WTC11 (cell line): ENCODE data around the gene NRF1. TPM values are rescaled to one million over a fixed set of nuclear protein-coding genes. Genes with fewer than 3 reads are reported as not detected.

Source experiments
- ATAC-seq: fragments of 200-7000 bp; cut with Tn5 transposase; 2 replicates; pipeline ENCODE4 v1.10.0; 2021; ENCODE audit warnings: mild to moderate bottlenecking, moderate library complexity
- CTCF ChIA-PET: fragments of 300-600 bp; sonication (Branson Sonifier 250); formaldehyde crosslinking; loops from one replicate; lab custom pipeline; 2021; ENCODE audit warnings: antibody characterized with exemption; lab: Charles Lee
- POLR2A ChIA-PET: fragments of 350-600 bp; sonication (Branson Sonifier 250); formaldehyde crosslinking; loops from one replicate; lab custom pipeline; 2021; ENCODE audit warnings: antibody characterized with exemption; lab: Charles Lee
- DNase-seq: peaks from one replicate; pipeline ENCODE4 v3.0.0; 2021; ENCODE audit warnings: low spot score
- H3K27ac Mint-ChIP-seq: 2 replicates; pipeline ENCODE4 v1.8.0; 2021; ENCODE audit warnings: mixed read lengths
- H3K27me3 Mint-ChIP-seq: 2 replicates; pipeline ENCODE4 v1.8.0; 2021; ENCODE audit warnings: low read depth, mild to moderate bottlenecking, moderate library complexity, mixed read lengths
- H3K36me3 Mint-ChIP-seq: 2 replicates; pipeline ENCODE4 v1.8.0; 2021; ENCODE audit warnings: mixed read lengths
- H3K4me1 Mint-ChIP-seq: 2 replicates; pipeline ENCODE4 v1.8.0; 2022; ENCODE audit warnings: mixed read lengths
- H3K4me3 Mint-ChIP-seq: 2 replicates; pipeline ENCODE4 v1.8.0; 2021; ENCODE audit warnings: mild to moderate bottlenecking, moderate library complexity, mixed read lengths
- H3K9me3 Mint-ChIP-seq: 2 replicates; pipeline ENCODE4 v1.8.0; 2021; ENCODE audit warnings: mixed read lengths
- ATF1 ChIP-seq: sonication (generic); formaldehyde crosslinking; IDR thresholded peaks from 2 replicates; pipeline ENCODE4 v1.8.1; 2023; ENCODE audit warnings: mild to moderate bottlenecking, moderate library complexity, missing genetic modification reagents
- ERG ChIP-seq: fragments of 250-450 bp; sonication (Bioruptor Pico); IDR thresholded peaks from 2 replicates; pipeline ENCODE4 v1.8.0; 2021; ENCODE audit warnings: mild to moderate bottlenecking
- JAZF1 ChIP-seq: fragments of 250-450 bp; sonication (Bioruptor Pico); IDR thresholded peaks from 2 replicates; pipeline ENCODE4 v1.9.0; 2021; ENCODE audit warnings: moderate library complexity, mild to moderate bottlenecking, inconsistent platforms
- NFYB ChIP-seq: sonication (generic); formaldehyde crosslinking; conservative IDR thresholded peaks from 2 replicates; pipeline ENCODE4 v1.8.0; 2022; ENCODE audit warnings: low read depth, missing genetic modification reagents
- PRRX2 ChIP-seq: fragments of 250-450 bp; sonication (Bioruptor Pico); IDR thresholded peaks from 2 replicates; pipeline ENCODE4 v1.8.0; 2021; ENCODE audit warnings: mild to moderate bottlenecking
- SMAD3 ChIP-seq: sonication (generic); formaldehyde crosslinking; IDR thresholded peaks from 2 replicates; pipeline ENCODE4 v1.8.0; 2022; ENCODE audit warnings: missing genetic modification reagents, mild to moderate bottlenecking, borderline replicate concordance
- SMAD4 ChIP-seq: sonication (generic); formaldehyde crosslinking; IDR thresholded peaks from 2 replicates; pipeline ENCODE4 v1.8.0; 2022; ENCODE audit warnings: mild to moderate bottlenecking, missing genetic modification reagents
- ZBTB43 ChIP-seq: sonication (generic); formaldehyde crosslinking; IDR thresholded peaks from 2 replicates; pipeline ENCODE4 v1.8.1; 2023; ENCODE audit warnings: mild to moderate bottlenecking, missing genetic modification reagents
- ZNF263 ChIP-seq: sonication (generic); formaldehyde crosslinking; IDR thresholded peaks from 2 replicates; pipeline ENCODE4 v1.8.1; 2022; ENCODE audit warnings: low read depth, mild to moderate bottlenecking, moderate library complexity, missing genetic modification reagents
- ZNF416 ChIP-seq: fragments of 250-450 bp; sonication (Bioruptor Pico); IDR thresholded peaks from 2 replicates; pipeline ENCODE4 v1.9.0; 2021; ENCODE audit warnings: mild to moderate bottlenecking, inconsistent platforms
- ZNF512 ChIP-seq: sonication (generic); formaldehyde crosslinking; IDR thresholded peaks from 2 replicates; pipeline ENCODE4 v1.8.1; 2022; ENCODE audit warnings: missing genetic modification reagents, borderline replicate concordance
- ZNF532 ChIP-seq: fragments of 250-450 bp; sonication (Bioruptor Pico); IDR thresholded peaks from 2 replicates; pipeline ENCODE4 v1.9.0; 2021; ENCODE audit warnings: mild to moderate bottlenecking, borderline replicate concordance
- ZNF671 ChIP-seq: fragments of 250-450 bp; sonication (Bioruptor Pico); IDR thresholded peaks from 2 replicates; pipeline ENCODE4 v1.8.0; 2021; ENCODE audit warnings: mild to moderate bottlenecking
- total RNA-seq: library from RNA; stranded (reverse); gene quantifications from 3 replicates; pipeline ENCODE4 v1.2.3, GENCODE V29; 2021
- TF ChIP-seq, protein P1 (sequence below): sonication (generic); formaldehyde crosslinking; IDR thresholded peaks from 2 replicates; pipeline ENCODE4 v1.8.0; 2023; ENCODE audit warnings: missing genetic modification reagents
- TF ChIP-seq, protein P2 (sequence below): sonication (generic); formaldehyde crosslinking; IDR thresholded peaks from 2 replicates; pipeline ENCODE4 v1.8.1; 2023; ENCODE audit warnings: mild to moderate bottlenecking, missing genetic modification reagents
- TF ChIP-seq, protein P3 (sequence below): fragments of 250-450 bp; sonication (Bioruptor Pico); conservative IDR thresholded peaks from 2 replicates; pipeline ENCODE4 v1.9.0; 2021; ENCODE audit warnings: mild to moderate bottlenecking

NRF1 gene
- total RNA-seq, 1 experiment from 2014 or later = 16.4 TPM

DNA sequence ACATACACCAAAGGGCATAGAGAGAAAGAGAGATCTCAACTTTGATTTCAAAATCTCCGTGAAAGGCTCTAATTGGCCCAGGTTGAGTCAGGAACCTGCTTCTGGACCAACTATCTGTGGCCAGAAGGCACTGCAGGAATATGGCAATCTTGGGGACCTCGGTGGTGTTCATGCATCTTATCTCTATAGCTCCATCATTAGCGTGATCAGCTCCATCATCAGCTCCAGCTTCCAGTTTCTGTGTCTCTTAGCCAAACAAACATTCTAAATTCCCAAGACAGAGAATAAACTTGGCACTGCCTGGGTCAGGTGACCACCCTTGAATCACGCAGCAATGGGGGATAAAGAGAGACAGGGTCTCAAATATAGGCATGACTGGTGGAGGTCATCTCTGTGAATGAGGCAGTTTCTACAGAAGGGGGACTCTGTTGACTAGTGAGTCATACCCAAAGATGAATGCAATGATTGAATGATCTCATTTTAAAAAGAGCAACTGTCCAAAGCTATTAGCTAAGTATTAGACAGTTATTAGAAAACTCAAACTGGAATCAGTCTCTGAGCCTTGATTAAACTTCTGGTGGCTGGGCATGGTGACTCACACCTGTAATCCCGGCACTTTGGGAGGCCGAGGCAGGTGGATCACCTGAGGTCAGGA lies 5.4 kb upstream of the NRF1 start (continued):
- TF ChIP-seq ZNF532 (CRISPR knock-in tag) (no peak), SMAD4 (CRISPR knock-in tag) (no peak), ZNF416 (CRISPR knock-in tag) (no peak), SMAD3 (no peak), ZBTB43 (CRISPR knock-in tag) (no peak), ZNF671 (CRISPR knock-in tag) (no peak), JAZF1 (CRISPR knock-in tag) (no peak), PRRX2 (no peak)
- TF ChIP-seq, protein P1, sequence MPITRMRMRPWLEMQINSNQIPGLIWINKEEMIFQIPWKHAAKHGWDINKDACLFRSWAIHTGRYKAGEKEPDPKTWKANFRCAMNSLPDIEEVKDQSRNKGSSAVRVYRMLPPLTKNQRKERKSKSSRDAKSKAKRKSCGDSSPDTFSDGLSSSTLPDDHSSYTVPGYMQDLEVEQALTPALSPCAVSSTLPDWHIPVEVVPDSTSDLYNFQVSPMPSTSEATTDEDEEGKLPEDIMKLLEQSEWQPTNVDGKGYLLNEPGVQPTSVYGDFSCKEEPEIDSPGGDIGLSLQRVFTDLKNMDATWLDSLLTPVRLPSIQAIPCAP (CRISPR knock-in tag) = no peak
- TF ChIP-seq, protein P2, sequence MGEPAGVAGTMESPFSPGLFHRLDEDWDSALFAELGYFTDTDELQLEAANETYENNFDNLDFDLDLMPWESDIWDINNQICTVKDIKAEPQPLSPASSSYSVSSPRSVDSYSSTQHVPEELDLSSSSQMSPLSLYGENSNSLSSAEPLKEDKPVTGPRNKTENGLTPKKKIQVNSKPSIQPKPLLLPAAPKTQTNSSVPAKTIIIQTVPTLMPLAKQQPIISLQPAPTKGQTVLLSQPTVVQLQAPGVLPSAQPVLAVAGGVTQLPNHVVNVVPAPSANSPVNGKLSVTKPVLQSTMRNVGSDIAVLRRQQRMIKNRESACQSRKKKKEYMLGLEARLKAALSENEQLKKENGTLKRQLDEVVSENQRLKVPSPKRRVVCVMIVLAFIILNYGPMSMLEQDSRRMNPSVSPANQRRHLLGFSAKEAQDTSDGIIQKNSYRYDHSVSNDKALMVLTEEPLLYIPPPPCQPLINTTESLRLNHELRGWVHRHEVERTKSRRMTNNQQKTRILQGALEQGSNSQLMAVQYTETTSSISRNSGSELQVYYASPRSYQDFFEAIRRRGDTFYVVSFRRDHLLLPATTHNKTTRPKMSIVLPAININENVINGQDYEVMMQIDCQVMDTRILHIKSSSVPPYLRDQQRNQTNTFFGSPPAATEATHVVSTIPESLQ (CRISPR knock-in tag) = no peak

DNA sequence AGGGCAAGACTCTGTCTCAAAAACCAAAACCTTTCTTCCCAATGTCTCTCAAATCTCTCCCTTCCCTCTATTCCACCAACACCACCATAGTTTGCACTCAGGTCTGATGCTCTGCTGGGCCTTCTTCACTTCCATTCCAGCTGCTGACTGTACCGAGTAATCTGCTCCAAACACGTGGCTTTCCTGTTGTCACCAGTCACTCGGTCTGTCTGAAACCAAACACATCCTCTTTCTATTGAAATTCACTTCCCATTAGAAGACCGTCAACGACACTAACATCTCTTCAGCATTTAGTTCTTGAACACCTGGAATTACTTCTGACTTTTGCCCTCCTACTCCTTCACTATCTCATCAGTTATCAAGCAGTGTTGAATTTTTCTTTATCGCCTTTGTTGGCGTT lies 4.7 kb upstream of the NRF1 start:
- no peaks in the 10 kb centered on the region for H3K9me3 Mint-ChIP-seq
- H3K36me3 Mint-ChIP-seq = peaks cover 17% of the 10 kb centered on the region
- H3K27me3 Mint-ChIP-seq = no peaks in the 10 kb centered on the region; the same call in 1 of the 2 replicates
- no peak for ATAC-seq
- no peak overlapping the region for H3K4me3 Mint-ChIP-seq
- POLR2A ChIA-PET = no interaction called here
- CTCF ChIA-PET = interaction anchor here (1.2 to 1.8 kb wide), 9 partner anchors 10 to 323 kb away, joined by 3 to 21 read pairs (median 7); no protein-coding TSS in a partner anchor
- no peak for DNase-seq
- peak overlapping the region; percentile 1; the same call in 1 of the 2 replicates for H3K27ac Mint-ChIP-seq
- H3K4me1 Mint-ChIP-seq = peaks cover 6% of the 10 kb centered on the region
- no peak for TF ChIP-seq ATF1 (CRISPR knock-in tag)
- TF ChIP-seq PRRX2 = no peak
- TF ChIP-seq, protein P3, sequence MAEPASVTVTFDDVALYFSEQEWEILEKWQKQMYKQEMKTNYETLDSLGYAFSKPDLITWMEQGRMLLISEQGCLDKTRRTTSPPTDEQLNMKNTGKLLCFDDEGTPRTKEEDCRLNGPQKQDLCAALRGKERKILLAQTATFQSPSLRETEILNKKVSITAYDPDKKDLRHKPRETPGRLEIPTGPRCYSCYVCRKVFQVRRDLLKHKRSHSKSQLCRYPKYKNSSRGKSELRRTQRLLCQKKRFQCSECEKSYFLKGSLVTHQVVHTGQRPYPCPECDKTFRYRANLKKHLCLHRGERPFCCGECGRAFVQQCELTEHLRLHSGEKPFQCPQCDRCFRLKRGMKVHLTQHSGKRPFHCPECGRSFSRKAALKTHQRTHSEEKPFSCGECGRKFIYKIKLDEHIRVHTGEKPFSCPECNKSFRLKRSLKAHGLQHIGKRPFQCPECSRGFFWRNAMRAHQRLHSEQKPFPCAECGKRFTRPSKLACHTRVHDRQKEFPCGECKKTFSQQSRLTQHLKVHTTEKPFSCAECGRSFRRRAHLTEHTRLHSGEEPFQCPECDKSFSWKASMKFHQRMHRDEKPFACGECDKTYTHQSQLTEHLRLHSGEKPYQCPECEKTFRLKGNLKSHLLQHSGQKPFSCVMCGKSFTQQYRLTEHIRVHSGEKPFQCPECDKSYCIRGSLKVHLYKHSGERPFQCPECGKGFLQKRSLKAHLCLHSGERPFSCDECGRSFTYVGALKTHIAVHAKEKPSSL (CRISPR knock-in tag) = no peak
- no peak for TF ChIP-seq NFYB (CRISPR knock-in tag)
- no peak for TF ChIP-seq ZNF263 (CRISPR knock-in tag)
- no peak for TF ChIP-seq ZNF512
- no peak for TF ChIP-seq ZBTB43 (CRISPR knock-in tag)
- no peak for TF ChIP-seq ERG (CRISPR knock-in tag)
